Esophagus mucosa (tissue), 1 donor: Measurements from ENCODE around the gene DOCK1. TPM values are rescaled to one million over a fixed set of nuclear protein-coding genes. Genes with fewer than 3 reads are reported as not detected.
"Not testable (repeated sequence)": the region's sequence is repeated elsewhere in the genome, so short reads cannot be mapped to it uniquely, and the experiment has no call there.

ENCODE experiments used
- ATAC-seq: fragments of 200-7000 bp; cut with Tn5 transposase; one replicate; pipeline ENCODE4 v1.9.1; 2020
- total RNA-seq: library from RNA; stranded (reverse); gene quantifications from one replicate; pipeline ENCODE4 v1.2.4, GENCODE V29; 2023
- donor health status: DM: yes; HTN: yes; CAD: no.

Gene DOCK1
- total RNA-seq, 1 donor from 2014 or later, result 37.6 TPM

DNA sequence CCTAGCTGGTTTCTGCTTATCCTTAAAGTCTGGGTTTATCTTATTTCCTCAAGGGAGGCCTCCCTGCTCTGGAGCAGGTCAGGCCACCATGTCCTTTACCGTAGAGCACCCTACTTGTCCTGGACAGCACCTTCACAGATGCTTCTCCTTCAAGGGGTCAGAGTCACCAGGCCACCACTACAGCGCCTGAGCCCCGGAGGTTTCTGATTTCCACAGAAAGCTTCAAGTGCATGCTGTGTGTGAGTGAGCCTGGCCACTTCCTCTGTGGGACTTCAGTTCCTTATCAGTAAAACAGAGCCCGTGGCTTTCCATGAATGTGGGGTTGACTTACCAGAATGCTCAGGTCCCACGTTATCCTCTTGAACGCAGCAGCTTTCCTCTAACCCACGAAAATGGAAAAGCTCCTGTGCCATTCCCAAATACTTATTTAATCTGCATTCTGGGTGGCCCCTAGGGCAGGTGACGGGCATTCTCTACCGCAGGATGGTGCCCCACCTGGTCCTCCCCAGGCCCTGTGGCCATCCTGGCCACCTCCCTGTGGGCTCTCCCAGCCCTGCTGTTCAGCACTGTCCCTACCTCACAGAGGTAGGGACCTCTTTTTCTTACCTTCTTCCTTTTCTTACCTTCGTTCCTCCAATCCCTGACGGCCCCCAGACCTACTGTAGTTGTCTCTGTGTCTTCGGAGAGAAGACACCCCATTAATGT, 1.4 kb upstream of the DOCK1 start:
- no peak for ATAC-seq

DNA sequence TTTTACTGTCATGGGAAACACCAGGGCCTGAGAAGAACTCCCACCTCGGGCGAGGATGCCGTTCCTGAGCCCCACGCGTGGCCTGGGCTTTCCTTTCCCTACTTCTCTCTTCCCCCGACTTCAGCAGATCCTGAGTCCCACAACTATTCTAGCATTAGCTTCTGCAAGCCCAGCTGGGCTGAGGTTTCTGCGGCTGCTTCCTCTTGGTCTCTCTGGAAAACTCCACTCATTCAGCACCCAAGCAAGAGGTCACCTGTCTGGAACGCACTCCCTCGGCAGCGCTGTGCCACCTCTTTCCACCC, 761 bp upstream of the DOCK1 start:
- no peak for ATAC-seq

DNA sequence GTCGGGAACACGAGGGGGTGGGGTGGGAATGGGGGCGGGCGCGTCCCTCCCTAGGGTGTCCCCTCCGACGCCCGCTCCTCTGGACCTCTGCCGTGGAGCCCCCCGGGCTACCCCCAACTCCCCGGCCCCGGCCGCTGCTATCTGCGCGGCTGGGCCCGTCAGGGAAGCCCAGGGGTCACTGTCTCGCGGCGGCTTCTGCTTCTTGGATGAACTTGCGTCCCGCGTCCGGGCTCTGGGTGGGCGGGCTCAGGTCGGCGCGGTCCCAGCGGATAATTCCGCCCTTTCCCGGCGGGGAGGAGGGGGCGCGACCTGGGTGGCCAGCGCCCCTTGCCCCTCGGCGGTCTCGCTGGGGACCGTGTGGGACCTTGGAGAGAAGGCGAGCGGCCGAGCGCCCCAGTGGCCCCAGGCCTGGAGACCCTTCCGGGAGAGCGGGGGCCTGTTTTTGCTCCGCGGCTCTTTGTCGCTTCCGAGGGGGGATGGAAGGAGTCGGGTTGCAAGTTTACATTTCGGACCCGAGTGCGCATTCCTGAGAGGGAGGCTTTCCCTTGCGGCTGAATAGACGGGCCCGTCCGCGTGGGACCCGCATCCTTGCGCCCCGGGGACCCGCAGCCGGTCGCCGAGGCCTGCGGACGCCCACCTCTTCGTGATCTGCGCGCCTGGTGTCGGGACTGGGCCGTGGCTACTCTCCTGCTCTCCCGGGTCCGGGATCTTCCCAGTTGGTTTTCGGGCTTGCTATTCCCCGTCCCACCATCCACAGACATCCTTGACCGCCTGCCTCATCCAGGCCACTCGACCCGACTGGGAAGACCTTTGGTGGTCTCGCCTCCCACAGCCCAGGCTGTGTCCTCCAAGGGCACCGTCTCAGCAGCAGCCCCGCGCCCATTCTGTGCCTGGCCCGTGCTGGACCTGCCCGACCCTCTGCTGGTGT, 812 bp downstream of the DOCK1 start:
- no peak for ATAC-seq

DNA sequence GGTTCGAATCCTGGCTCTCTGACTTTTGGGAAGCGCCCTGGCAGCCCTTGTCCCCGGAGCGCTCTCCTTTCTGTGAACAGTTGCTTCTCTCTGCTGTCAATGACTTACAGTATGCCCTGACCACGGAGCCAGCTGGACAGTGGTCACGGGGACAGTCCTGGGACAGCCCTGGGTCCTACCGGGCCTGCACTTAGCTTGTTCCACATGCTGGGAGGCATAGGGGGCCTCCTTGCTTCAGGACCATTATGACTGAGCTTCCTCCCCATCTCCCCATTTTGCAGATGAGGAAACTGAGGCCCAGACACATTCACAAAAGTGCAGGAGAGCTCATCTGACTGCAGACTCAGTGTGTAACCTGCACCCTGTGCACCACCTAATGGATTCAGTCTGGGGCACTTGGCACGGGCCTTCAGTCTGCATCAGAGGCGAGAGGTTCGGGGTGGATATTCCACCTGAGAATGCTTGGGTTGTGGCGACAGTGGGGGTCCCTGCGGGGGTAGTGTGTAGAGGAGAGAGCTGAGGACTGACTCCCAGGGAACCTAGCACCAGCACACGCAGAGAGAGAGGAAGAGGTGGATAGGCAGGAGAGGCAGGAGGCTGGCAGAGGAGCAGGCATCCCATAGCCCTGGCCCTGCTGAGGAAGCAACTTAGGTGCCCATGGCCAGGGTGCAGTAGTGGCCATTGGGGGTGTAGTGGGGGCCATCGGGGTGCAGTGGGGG, 1.6 kb downstream of the DOCK1 start:
- ATAC-seq, result no peak

DNA sequence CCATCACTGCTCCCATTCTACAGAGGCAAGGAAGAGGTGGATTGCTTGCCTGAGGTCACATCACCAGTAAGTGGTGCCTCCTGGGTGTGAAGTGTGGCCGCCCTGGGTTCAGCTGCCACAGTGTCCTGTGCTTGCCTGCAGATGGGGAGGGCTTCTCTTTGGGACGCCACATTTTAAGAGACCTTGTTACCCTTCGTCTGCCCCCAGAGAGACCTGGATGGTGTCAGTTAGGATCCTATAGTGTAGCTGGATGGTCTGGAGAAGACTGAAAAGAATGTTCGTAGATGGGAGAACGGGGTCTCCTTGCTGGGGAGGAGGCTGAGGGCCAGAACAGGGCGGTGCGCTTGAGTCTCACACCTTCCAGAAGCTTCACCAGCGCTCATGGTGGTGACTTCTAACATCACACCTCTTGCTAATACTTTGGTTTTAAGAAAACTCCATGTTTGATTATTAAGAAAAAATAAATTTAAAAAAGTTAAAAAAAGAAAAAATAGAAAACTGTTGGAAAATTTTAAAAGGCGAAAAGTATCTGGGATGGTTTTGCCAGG, 2.3 kb downstream of the DOCK1 start:
- ATAC-seq, result no peak

DNA sequence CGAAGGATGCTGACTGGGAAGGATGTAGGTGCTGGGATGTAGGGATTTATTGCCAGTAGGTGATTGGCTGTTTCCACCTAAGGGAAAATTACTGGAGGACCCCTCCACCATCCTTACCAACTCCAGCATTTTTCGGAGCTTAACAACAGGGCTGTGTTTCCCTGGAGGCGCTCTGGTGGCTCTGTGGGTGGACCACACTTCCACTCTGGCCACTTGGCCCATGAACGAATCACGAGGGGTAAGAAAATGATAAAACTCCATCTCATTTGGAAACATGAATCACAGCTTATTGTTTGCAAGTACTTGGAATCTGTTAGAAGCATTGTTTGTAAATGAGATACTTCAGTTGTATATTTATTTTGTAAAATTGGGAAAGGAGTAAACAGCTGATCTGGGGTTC, 3.0 kb downstream of the DOCK1 start:
- ATAC-seq, result no peak

DNA sequence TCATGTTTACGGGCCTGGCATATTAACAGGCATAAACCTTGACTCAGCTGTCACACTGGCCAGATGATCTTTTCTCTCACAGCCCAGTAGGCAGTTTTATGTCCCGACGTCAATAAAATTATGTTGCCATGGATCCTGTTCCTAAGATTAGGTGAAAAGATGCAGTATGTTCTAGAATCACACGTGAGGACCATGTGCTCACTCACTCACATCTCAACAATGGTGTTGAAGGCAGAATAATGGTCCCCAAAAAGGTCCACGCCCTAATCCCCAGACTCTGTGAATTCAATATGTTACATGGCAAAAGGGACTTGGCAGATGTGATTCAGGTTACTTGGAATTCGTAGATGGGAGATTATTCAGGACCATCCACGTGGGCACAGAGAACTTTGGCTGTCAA, 3.5 kb downstream of the DOCK1 start:
- no peak for ATAC-seq

DNA sequence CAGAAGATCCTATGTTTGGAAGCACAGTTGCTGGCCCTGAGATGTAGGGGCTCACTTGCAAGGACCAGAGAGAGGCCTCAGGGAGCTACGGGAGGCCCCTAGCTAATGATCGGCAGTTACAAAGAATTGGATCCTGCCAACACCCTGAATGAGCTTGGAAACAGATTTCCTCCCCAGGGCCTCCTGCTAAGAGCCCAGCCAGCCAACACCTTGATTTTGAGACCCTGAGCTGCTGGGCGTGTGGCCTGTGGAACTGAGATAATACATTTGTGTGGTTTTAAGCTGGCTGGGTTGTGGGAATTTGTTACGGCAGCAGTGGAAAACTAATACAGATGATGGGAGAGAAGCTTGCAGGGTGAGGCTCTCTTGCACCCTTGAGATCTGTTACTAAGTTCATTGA, 3.9 kb downstream of the DOCK1 start:
- no peak for ATAC-seq

DNA sequence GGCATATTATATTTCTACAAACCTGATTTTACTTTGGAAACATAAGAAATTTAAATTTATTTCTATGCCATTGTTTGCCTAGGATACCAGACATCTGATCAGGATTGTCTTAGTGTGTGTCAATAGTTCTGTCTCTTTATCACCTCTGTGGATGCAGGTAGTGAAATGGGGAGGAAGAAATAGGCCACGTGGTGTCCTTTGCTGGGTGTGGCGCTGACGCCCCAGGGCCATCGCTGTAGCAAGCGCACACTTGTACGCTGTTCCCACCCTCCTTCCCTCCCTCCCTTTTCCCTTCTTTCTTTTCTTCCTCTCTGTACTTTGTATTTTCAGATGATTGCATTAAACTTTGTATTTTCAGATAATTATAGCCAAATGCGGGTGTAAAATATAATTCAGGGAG, 5.0 kb downstream of the DOCK1 start:
- ATAC-seq, result peak; percentile 88

DNA sequence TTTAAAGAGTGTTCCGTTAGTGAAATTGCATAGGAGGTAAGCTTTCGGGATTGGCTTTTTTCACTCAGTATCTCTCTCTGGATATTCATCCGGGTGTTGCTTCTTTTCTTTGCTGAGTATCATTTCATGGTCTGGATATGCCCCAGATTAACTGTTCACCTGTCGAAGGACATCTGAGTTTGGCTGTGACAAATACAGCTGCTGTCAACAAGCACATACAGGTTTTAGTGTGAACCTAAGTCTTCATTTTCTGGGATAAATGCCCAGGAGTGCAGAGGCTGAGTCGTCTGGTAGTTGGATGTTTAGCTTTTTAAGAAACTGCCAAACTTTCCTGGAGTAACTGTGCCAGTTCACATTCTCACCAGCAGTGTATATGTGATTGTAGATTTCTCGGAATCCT, 5.6 kb downstream of the DOCK1 start:
- peak; percentile 74 for ATAC-seq

DNA sequence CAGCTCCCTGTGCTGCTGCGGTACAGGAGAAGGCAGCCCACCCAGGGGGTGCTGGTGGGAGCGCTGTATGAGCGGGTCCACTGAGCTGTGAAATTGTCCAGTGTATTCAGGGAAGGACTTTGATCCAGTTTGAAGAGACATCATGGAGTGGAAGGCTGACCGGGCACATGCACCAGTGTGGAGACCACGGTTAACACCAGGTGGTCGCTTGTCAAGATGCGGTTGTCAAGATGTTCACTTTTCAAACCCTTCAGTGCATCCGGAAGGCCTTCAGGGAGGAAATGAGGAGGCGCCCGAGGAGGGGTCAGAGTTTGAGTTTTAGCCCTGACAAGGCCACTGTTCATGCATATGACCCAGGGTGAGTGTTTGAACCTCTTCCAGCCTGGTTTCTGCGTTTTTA, 6.1 kb downstream of the DOCK1 start:
- ATAC-seq, result no peak

DNA sequence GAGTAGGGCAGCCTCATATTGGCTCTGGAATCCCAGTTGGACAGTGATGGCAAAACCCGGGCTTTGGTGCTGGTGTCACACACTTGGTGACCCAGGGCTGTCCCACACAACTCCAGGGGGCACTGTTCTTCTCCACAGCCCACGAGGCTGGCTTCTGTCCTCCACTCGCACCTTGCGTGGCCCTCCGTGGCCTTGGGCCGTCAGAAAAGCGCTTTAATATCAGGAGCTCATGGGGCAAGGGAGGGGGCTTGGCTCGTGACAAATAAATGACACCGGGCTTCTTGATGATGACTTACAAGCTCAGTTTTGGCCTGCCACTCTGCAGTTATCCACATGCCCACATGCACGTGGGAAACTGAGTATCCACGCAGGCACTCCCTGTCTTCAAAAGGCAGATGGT, 8.1 kb downstream of the DOCK1 start:
- no peak for ATAC-seq

DNA sequence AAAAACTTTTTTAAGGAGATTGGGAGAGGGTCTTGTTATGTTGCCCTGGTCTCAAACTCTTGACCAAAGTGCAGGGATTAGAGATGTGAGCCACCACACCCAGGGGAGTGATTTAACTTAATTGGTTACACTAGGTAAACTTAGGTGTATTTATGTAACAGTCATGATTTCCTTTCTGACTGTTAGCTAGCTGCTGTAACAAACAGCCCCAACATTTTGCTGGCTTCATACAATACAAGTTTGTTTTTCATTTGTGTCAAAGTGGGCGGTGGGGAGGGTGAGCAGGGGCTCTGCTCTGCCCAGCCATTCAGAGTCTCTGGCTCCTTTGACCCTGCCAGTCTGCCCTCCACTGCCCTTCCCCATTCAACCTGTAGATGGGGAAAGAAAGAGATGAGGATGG, 9.3 kb downstream of the DOCK1 start:
- ATAC-seq, result no peak

DNA sequence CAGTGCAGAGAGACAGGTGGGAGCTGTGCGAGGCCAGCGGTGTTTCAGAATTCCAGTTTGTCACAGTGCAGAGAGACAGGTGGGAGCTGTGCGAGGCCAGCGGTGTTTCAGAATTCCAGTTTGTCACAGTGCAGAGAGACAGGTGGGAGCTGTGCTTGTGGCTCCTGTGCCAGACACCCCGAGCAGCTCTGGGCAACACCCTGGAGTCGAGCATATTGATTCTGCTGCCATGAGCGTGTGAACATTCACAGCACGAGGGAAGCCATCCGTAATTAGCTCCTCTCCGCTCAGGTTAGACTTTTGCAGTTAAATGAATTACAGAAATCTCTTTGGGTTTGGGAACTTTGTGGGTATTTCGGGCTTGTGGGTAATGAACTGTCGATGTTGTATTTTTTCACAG, 11.7 kb downstream of the DOCK1 start:
- ATAC-seq, result not testable (repeated sequence)

DNA sequence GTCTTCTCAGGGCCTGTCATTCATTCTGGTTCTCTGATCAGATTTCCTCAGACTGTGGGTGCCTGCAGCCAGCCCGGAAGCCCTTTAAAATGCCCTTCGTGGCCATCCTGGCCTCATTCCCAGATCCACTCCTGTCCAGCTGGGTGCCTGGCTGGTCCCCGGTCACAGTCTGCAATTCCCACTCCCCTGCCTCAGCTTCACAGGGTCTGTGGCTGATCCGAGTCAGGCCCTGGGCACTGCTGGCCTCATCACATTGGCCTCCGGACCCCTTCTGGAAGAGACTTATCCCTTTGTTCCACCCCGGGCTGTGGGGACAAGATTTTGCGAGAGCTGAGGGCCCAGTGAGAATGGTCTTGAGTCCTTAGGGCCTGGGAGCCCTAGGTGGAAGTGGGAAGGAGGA, 12.1 kb downstream of the DOCK1 start:
- ATAC-seq, result no peak

DNA sequence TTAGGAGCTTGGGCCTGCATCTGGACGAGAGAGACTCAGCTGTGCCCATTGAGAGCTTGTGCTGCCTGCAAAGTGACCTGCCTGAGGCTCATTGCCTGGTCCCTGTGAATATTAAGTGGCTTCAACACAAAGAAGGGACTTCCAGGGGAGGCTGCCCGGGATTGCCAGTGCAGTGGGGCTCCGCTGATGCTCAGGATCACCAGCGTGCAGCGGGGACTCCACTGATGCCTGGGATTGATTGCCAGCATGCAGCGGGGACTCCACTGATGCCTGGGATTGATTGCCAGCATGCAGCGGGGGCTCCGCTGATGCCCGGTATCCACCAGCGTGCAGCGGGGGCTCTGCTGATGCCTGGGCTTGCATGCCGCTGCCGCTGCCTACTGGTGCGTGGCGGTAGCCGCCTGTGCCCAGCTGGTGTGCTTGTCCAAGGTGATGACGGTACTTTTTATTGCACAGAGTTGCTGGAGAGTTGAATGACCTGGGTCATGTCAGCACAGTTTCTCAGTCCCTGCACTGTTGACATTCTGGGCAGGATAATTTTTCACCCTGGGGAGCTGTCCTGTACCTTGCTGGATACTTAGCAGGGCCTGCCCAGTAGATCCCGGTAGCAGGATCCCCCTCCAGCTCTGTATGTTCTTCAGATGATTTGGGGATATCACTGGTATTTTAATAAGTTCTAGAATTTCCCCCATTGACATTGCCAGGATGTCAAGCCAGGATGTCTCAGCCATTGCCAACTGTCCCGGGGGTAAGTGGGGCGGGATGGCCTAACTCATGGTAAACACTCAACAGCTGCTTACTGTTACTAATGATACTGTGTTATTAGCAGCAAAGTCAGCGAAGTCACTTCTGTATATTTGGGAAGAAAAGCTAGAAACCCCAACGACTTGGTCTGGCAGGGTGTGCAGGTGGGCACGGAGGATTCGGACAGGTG, 13.0 kb downstream of the DOCK1 start:
- no peak for ATAC-seq

DNA sequence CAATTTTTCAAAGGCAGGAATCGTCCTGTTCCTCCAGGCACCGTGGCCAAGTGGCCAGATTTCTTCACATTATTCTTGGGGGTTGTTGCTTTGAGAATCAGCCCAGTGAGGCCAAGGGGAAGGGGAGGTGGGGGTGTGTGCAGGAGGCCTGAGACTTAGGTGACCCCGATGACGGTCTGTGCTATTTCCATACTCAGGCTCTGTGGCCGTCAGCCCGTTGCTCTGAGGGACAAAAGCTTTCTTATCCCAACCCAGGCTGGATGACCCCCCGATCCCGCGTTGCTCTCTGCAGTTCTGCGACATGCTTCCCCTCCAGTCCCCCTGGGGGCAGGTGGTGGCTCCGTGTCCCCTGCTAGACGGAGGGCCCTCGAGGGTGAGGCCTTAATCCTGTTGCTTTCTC, 14.2 kb downstream of the DOCK1 start:
- ATAC-seq, result no peak

DNA sequence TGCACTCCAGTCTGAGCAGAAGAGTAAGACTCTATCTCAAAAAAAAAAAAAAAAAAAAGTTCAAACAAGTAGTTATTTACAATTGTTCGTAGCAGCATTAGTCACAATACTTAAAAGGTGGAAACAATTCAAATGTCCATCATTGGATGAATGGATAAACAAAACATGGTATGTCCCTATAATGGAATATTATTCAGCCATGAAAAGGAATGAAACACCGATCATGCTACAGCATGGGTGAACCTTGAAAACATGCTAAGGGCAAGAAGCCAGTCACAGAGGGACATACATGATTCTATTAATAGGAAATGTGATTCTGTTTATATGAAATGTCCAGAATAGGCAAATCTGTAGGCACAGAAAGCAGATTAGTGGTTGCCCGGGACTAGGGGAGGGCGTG, 15.9 kb downstream of the DOCK1 start:
- no peak for ATAC-seq

DNA sequence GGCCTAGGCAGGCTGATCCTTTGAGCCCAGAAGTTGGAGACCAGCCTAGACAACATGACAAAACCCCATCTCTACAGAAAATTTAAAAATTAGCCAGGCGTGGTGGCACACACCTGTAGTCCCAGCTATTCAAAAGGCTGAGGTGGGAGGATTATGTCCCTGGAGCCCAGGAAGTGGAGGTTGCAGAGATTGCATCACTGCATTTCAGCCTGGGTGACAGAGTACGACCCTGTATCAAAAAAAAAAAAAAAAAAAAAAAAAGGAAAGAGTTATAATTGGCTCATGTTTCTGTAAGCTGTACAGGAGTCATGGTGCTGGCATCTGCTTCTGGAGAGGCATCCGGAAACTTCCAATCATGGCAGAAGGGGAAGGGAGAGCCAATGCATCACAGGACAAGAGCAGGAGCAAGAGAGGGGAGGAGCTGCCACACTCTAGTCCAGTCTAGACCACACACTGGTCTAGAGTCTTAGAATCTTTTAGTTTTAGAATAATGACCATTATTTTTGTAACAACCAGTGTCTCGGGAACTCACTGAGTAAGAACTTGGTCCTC, 16.8 kb downstream of the DOCK1 start:
- ATAC-seq, result no peak

DNA sequence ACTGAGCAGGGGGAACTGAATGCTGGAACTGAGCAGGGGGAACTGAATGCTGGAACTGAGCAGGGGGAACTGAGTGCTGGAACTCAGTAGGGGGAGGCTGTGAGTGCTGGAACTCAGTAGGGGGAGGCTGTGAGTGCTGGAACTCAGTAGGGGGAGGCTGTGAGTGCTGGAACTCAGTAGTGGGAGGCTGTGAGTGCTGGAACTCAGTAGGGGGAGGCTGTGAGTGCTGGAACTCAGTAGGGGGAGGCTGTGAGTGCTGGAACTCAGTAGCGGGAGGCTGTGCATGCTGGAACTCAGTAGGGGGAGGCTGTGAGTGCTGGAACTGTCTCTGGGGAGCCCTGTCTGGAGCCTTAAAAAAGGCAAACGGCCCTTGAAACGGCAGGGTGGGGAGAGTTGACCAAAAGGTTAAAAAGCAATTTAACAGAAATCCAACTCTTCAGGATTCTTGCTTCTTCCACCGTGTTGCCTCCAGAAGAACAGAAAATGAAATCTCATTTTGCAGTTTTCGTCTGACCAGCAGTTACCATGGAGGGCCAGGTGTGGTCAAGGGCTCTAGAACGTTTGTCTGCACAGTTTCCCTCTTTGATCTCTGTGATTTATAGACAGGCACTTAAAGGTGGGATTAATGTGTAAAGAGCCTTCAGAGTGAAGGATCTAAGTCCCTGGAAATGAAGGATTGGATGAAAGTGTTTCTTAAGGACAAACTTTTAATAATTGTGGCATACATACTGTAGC, 19.1 kb downstream of the DOCK1 start:
- no peak for ATAC-seq

DNA sequence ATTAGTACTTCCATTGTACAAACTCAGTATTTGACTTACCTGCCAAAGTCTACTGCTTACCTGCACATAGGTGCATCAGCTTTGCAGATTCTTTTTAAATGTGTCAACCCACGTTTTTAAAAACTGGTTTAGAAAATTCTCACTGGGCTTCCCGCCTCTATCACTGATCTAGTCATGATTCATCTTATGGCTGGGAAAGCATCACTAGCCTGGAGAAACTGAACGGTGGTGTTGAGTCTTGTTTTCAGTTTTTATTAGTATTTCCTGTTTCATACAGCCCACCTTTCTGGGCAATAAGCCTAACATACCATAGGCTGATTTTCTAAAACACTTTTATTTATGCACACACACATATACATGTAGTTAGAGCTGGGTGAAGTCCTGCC, 19.7 kb downstream of the DOCK1 start:
- ATAC-seq, result peak; percentile 72
